Peyer's patch (tissue), 4 donors: ENCODE measurements around the gene AGAP1. TPM values are rescaled to one million over a fixed set of nuclear protein-coding genes. Genes with fewer than 3 reads are reported as not detected.

ENCODE experiments used
- DNase-seq, 3 donors: peaks; one replicate each; pipeline ENCODE4 v3.0.0-alpha.2; 2017 to 2019
- H3K27ac ChIP-seq, 4 donors: fragments of 200-600 bp; sonication (generic); one replicate each; pipeline ENCODE4 v1.5.1; 2016 to 2019
- H3K27me3 ChIP-seq, 2 donors: fragments of 200-600 bp; sonication (generic); one replicate each; pipeline ENCODE4 v1.5.1; 2019
- H3K36me3 ChIP-seq, 3 donors: fragments of 200-600 bp; sonication (generic); one replicate each; pipeline ENCODE4 v1.5.1; 2016 to 2019
- H3K4me1 ChIP-seq, 4 donors: fragments of 200-600 bp; sonication (generic); one replicate each; pipeline ENCODE4 v1.5.1; 2016 to 2019
- H3K4me3 ChIP-seq, 4 donors: fragments of 200-600 bp; sonication (generic); 1 replicate in 3 of 4; 2 replicates in 1 of 4; pipeline ENCODE4 v1.5.1; 2016 to 2019; ENCODE audit warnings: mild to moderate bottlenecking in 1 of 4
- H3K9me3 ChIP-seq, 4 donors: fragments of 200-600 bp; sonication (generic); one replicate each; pipeline ENCODE4 v1.5.1; 2016 to 2019; ENCODE audit warnings: mild to moderate bottlenecking in 1 of 4
- CTCF ChIP-seq, 6 experiments: fragments of 450-650 bp in 4 of 6; fragments of 200-600 bp in 2 of 6; sonication (generic) in 1 of 6; IDR thresholded peaks; one replicate each; pipeline ENCODE4 v1.5.1; 2017 to 2019; ENCODE audit warnings: antibody characterized with exemption in 6 of 6, mild to moderate bottlenecking in 3 of 6, moderate library complexity in 1 of 6
- POLR2A ChIP-seq, 2 donors: fragments of 450-650 bp; IDR thresholded peaks; one replicate each; pipeline ENCODE4 v1.5.1; 2017; ENCODE audit warnings: antibody characterized with exemption in 2 of 2, mild to moderate bottlenecking in 2 of 2, moderate library complexity in 2 of 2
- total RNA-seq, 4 donors: library from RNA; depleted of rRNA; stranded (reverse); fragments of >200 nt; gene quantifications; one replicate each; pipeline ENCODE4 v1.1.0, GENCODE V29; 2016

The AGAP1 gene
- total RNA-seq, 4 donors from 2014 or later, result 55.7 to 79.1 (median 66.9) TPM

GRCh38 chr2:235852526-235852920 is 358.7 kb downstream of the AGAP1 start:
- no peak for DNase-seq
- Histone ChIP-seq H3K27me3 (no peaks in the 10 kb centered on the region), H3K27ac (no peak overlapping the region), H3K4me1 (no peaks in the 10 kb centered on the region), H3K4me3 (no peak overlapping the region), H3K9me3 (no peaks in the 10 kb centered on the region), H3K36me3 (peaks cover 0 to 3% (median 0%) of the 10 kb centered on the region in 3 donors)
- TF ChIP-seq CTCF (IDR thresholded peaks at IDR 0.05), result no peak
- TF ChIP-seq POLR2A (IDR thresholded peaks at IDR 0.05), result no peak

GRCh38 chr2:235854276-235854675 is 360.4 kb downstream of the AGAP1 start:
- TF ChIP-seq CTCF (IDR thresholded peaks at IDR 0.05) (no peak), POLR2A (IDR thresholded peaks at IDR 0.05) (no peak)
- H3K4me3 ChIP-seq, result no peak overlapping the region

GRCh38 chr2:235855011-235855410 is 361.2 kb downstream of the AGAP1 start:
- H3K36me3 ChIP-seq, result no peaks in the 10 kb centered on the region
- DNase-seq, result no peak
- H3K4me1 ChIP-seq, result no peaks in the 10 kb centered on the region
- H3K4me3 ChIP-seq, result no peak overlapping the region
- no peaks in the 10 kb centered on the region for H3K9me3 ChIP-seq
- TF ChIP-seq POLR2A (IDR thresholded peaks at IDR 0.05) (no peak), CTCF (IDR thresholded peaks at IDR 0.05) (no peak)
- H3K27me3 ChIP-seq, result no peaks in the 10 kb centered on the region
- H3K27ac ChIP-seq, result no peak overlapping the region

More at GRCh38 chr2:235854276-235854675, 360.4 kb downstream of the AGAP1 start:
- H3K27me3 ChIP-seq, result no peaks in the 10 kb centered on the region
- no peak for DNase-seq
- no peak overlapping the region for H3K27ac ChIP-seq
- H3K36me3 ChIP-seq, result no peaks in the 10 kb centered on the region
- no peaks in the 10 kb centered on the region for H3K4me1 ChIP-seq
- no peaks in the 10 kb centered on the region for H3K9me3 ChIP-seq

GRCh38 chr2:235856151-235856854 is 362.5 kb downstream of the AGAP1 start:
- Histone ChIP-seq H3K27ac (no peak overlapping the region), H3K9me3 (no peaks in the 10 kb centered on the region), H3K36me3 (no peaks in the 10 kb centered on the region), H3K4me3 (no peak overlapping the region), H3K27me3 (no peaks in the 10 kb centered on the region), H3K4me1 (no peaks in the 10 kb centered on the region)
- no peak for DNase-seq
- TF ChIP-seq POLR2A (IDR thresholded peaks at IDR 0.05), result no peak
- no peak for TF ChIP-seq CTCF (IDR thresholded peaks at IDR 0.05)

DNA sequence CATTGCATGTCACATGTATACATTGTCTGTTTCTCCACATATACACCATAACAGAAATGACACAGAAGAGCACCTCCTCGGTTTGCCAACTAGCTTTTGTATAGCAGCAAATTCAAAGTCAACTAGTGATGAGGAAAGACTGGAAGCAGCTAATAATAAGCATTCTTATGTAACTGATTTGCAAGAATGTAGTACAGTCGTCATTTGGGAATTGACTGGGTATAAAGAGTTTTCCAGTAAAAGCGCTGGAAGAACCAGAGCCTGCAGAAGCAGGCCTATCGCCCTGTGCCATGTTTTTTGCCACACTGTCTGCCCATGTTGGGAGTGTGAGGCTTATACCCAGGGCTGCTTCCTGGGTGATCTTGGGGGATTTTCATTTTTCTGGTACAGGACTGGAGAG is 363.8 kb downstream of the AGAP1 start:
- TF ChIP-seq POLR2A (IDR thresholded peaks at IDR 0.05), result no peak
- TF ChIP-seq CTCF (IDR thresholded peaks at IDR 0.05), result no peak

More for the DNA sequence above, 363.8 kb downstream of the AGAP1 start:
- Histone ChIP-seq H3K27me3 (no peaks in the 10 kb centered on the region), H3K9me3 (no peaks in the 10 kb centered on the region), H3K4me1 (no peaks in the 10 kb centered on the region), H3K36me3 (no peaks in the 10 kb centered on the region), H3K27ac (no peak overlapping the region), H3K4me3 (no peak overlapping the region)
- DNase-seq, result no peak
